Astrocyte (in vitro differentiated cells and primary cell): Measurements from ENCODE around the gene GCK. TPM values are rescaled to one million over a fixed set of nuclear protein-coding genes. Genes with fewer than 3 reads are reported as not detected.

Experiments used
- DNase-seq: peaks from one replicate; pipeline ENCODE4 v3.0.0-alpha.2; 2010; ENCODE audit warnings: low read depth
- FAIRE-seq: peaks from 2 replicates; lab custom pipeline; 2011; peaks lifted over from hg19 to GRCh38; lab: Jason Lieb, UNC
- H2AFZ ChIP-seq: 2 replicates; pipeline ENCODE4 v1.6.0; 2012; ENCODE audit warnings: low read depth, low read length, inconsistent platforms
- H3K27ac ChIP-seq: 2 replicates; pipeline ENCODE4 v1.5.1; 2011; ENCODE audit warnings: low read depth, low read length, inconsistent platforms
- H3K27me3 ChIP-seq: 2 replicates; pipeline ENCODE4 v1.6.0; 2011; ENCODE audit warnings: low read length, inconsistent platforms; ENCODE audit not compliant: insufficient read depth
- H3K36me3 ChIP-seq: 2 replicates; pipeline ENCODE4 v1.5.1; 2011; ENCODE audit warnings: low read length, inconsistent platforms; ENCODE audit not compliant: insufficient read depth
- H3K4me1 ChIP-seq: 2 replicates; pipeline ENCODE4 v1.5.1; 2011; ENCODE audit warnings: low read length, inconsistent platforms; ENCODE audit not compliant: insufficient read depth
- H3K4me2 ChIP-seq: 2 replicates; pipeline ENCODE4 v1.6.0; 2012; ENCODE audit warnings: low read length, inconsistent platforms
- H3K4me3 ChIP-seq: 2 replicates; pipeline ENCODE4 v1.5.1; 2011; ENCODE audit warnings: low read depth, mild to moderate bottlenecking, low read length, inconsistent platforms; ENCODE audit not compliant: insufficient read depth
- H3K79me2 ChIP-seq: 2 replicates; pipeline ENCODE4 v1.6.0; 2012; ENCODE audit warnings: mild to moderate bottlenecking, low read length, inconsistent platforms; ENCODE audit not compliant: insufficient read depth
- H3K9ac ChIP-seq: 2 replicates; pipeline ENCODE4 v1.6.0; 2012; ENCODE audit warnings: mild to moderate bottlenecking, low read length, inconsistent platforms
- H3K9me3 ChIP-seq: 2 replicates; pipeline ENCODE4 v1.5.1; 2012; ENCODE audit warnings: low read depth, mild to moderate bottlenecking, low read length, inconsistent platforms; ENCODE audit not compliant: insufficient read depth
- H4K20me1 ChIP-seq: 2 replicates; pipeline ENCODE4 v1.6.0; 2012; ENCODE audit warnings: low read length, inconsistent platforms; ENCODE audit not compliant: insufficient read depth
- H3K27ac Mint-ChIP-seq: one replicate; pipeline ENCODE4 v1.8.0; 2021; ENCODE audit warnings: mild to moderate bottlenecking, mixed read lengths; ENCODE audit not compliant: unreplicated experiment
- H3K27me3 Mint-ChIP-seq: one replicate; pipeline ENCODE4 v1.8.0; 2021; ENCODE audit warnings: low read depth, mixed read lengths; ENCODE audit not compliant: unreplicated experiment
- H3K36me3 Mint-ChIP-seq: one replicate; pipeline ENCODE4 v1.8.0; 2021; ENCODE audit warnings: low read depth, mixed read lengths; ENCODE audit not compliant: unreplicated experiment
- H3K4me1 Mint-ChIP-seq: one replicate; pipeline ENCODE4 v1.8.0; 2021; ENCODE audit warnings: low read depth, mixed read lengths; ENCODE audit not compliant: unreplicated experiment
- H3K4me3 Mint-ChIP-seq: one replicate; pipeline ENCODE4 v1.8.0; 2021; ENCODE audit warnings: mild to moderate bottlenecking, moderate library complexity, mixed read lengths; ENCODE audit not compliant: unreplicated experiment
- H3K9me3 Mint-ChIP-seq: one replicate; pipeline ENCODE4 v1.8.0; 2021; ENCODE audit warnings: mild to moderate bottlenecking, mixed read lengths; ENCODE audit not compliant: unreplicated experiment
- EZH2 ChIP-seq: IDR thresholded peaks from 2 replicates; pipeline ENCODE4 v1.6.1; 2012; ENCODE audit warnings: mild to moderate bottlenecking, low read length, inconsistent platforms; ENCODE audit not compliant: insufficient read depth
- total RNA-seq: library from RNA; stranded (reverse); gene quantifications from 2 replicates; pipeline ENCODE4 v1.2.1, GENCODE V29; 2021
- TF ChIP-seq, protein P1 (sequence below): IDR thresholded peaks from 2 replicates; pipeline ENCODE4 v1.5.1; 2011; ENCODE audit warnings: low read depth, mild to moderate bottlenecking, inconsistent platforms, low read length, moderate library complexity; ENCODE audit not compliant: insufficient read depth

GCK gene
- total RNA-seq, 1 donor from 2014 or later, result not detected

DNA sequence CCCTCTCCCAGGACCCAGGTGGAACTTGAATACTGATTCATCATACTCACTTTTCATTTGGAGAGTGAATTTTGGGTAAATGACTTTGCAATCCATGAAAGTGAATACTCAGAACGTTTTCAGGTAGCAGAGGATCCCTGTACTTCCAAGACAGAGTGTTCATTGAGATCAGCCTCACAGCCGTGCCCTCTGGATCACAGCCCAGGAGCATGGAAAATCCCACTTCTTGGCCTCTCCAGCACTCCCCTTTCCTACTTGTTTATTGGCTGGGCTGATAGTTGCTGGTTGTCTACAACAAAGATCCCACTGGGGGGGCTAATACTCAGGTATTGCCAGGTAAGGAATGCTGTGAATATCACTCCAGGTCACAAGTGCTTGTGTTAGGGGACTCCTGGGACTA is 5.9 kb downstream of the GCK start:
- no peak overlapping the region for H3K27ac ChIP-seq
- Mint-ChIP-seq H3K36me3 (peaks cover 3% of the 10 kb centered on the region), H3K4me1 (peaks cover 14% of the 10 kb centered on the region), H3K27ac (peak overlapping the region; percentile 13), H3K9me3 (peaks cover 12% of the 10 kb centered on the region), H3K27me3 (peaks cover 8% of the 10 kb centered on the region), H3K4me3 (no peak overlapping the region)
- no peak overlapping the region for H3K4me3 ChIP-seq
- FAIRE-seq (no peak), DNase-seq (no peak)
- H3K9me3 ChIP-seq, result peaks cover 10% of the 10 kb centered on the region
- no peaks in the 10 kb centered on the region for H4K20me1 ChIP-seq
- no peak overlapping the region for H3K4me2 ChIP-seq
- H2AFZ ChIP-seq, result no peak overlapping the region
- no peaks in the 10 kb centered on the region for H3K79me2 ChIP-seq
- peaks cover 18% of the 10 kb centered on the region for H3K4me1 ChIP-seq
- no peaks in the 10 kb centered on the region for H3K36me3 ChIP-seq
- no peak for TF ChIP-seq EZH2
- TF ChIP-seq, protein P1, sequence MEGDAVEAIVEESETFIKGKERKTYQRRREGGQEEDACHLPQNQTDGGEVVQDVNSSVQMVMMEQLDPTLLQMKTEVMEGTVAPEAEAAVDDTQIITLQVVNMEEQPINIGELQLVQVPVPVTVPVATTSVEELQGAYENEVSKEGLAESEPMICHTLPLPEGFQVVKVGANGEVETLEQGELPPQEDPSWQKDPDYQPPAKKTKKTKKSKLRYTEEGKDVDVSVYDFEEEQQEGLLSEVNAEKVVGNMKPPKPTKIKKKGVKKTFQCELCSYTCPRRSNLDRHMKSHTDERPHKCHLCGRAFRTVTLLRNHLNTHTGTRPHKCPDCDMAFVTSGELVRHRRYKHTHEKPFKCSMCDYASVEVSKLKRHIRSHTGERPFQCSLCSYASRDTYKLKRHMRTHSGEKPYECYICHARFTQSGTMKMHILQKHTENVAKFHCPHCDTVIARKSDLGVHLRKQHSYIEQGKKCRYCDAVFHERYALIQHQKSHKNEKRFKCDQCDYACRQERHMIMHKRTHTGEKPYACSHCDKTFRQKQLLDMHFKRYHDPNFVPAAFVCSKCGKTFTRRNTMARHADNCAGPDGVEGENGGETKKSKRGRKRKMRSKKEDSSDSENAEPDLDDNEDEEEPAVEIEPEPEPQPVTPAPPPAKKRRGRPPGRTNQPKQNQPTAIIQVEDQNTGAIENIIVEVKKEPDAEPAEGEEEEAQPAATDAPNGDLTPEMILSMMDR, result no peak
- H3K9ac ChIP-seq, result no peak overlapping the region
- H3K27me3 ChIP-seq, result no peaks in the 10 kb centered on the region

DNA sequence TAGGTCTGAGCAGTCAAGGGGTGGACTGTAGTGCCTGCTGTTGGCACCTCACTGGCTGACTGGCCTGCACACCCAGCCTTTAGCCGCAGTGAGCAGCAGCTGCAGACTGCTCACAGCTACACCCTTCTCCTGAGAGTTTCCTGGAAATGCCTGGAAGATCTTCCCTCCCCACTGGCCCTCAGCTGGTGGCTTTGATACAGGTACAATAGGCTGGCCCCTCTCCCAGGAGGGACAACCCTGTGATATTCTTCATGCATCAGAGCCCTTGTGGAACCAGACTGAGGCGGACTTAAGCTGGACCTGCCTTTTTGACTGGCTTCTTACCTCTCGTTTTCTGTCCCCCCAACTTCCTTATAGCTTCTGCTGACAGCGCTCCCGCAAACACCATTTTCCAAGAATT is 6.4 kb downstream of the GCK start:
- peaks cover 18% of the 10 kb centered on the region for H3K4me1 Mint-ChIP-seq
- DNase-seq, result no peak
- no peaks in the 10 kb centered on the region for H3K79me2 ChIP-seq
- no peak for FAIRE-seq
- H3K27me3 ChIP-seq, result no peaks in the 10 kb centered on the region
- peaks cover 10% of the 10 kb centered on the region for H3K27me3 Mint-ChIP-seq
- peaks cover 3% of the 10 kb centered on the region for H3K36me3 Mint-ChIP-seq
- TF ChIP-seq EZH2, result no peak
- TF ChIP-seq, protein P1, result no peak
- H3K9me3 Mint-ChIP-seq, result peaks cover 12% of the 10 kb centered on the region
- H3K4me2 ChIP-seq, result no peak overlapping the region
- no peak overlapping the region for H3K4me3 ChIP-seq
- H4K20me1 ChIP-seq, result no peaks in the 10 kb centered on the region
- peaks cover 10% of the 10 kb centered on the region for H3K9me3 ChIP-seq
- peaks cover 22% of the 10 kb centered on the region for H3K4me1 ChIP-seq
- H3K27ac ChIP-seq, result no peak overlapping the region
- H3K27ac Mint-ChIP-seq, result no peak overlapping the region
- no peak overlapping the region for H2AFZ ChIP-seq
- no peak overlapping the region for H3K4me3 Mint-ChIP-seq
- no peaks in the 10 kb centered on the region for H3K36me3 ChIP-seq
- H3K9ac ChIP-seq, result no peak overlapping the region

DNA sequence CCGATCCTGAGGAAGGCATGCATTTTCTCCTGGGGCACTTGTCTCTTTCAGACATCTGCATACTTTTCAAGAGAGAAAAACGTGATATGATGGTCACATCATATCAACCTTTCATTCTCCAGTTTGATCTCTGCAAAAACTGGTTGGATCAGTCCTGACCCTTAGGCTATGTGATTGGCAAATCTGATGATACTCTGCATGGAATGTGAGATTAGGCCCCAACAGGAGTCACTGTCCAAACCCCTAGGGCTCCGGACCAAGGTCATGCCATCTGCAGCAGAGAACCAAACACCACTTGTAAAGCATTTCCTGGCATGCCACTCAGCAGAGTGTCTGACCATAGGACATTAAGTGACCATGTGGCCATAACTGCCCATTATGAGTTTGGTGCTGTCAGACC is 8.6 kb downstream of the GCK start:
- H3K36me3 ChIP-seq, result no peaks in the 10 kb centered on the region
- H3K27ac ChIP-seq, result no peak overlapping the region
- peaks cover 8% of the 10 kb centered on the region for H3K36me3 Mint-ChIP-seq
- no peaks in the 10 kb centered on the region for H4K20me1 ChIP-seq
- H3K4me3 Mint-ChIP-seq, result no peak overlapping the region
- H3K27ac Mint-ChIP-seq, result no peak overlapping the region
- H2AFZ ChIP-seq, result no peak overlapping the region
- H3K9me3 ChIP-seq, result peaks cover 10% of the 10 kb centered on the region
- no peak for TF ChIP-seq EZH2
- TF ChIP-seq, protein P1, result no peak
- H3K4me1 ChIP-seq, result peaks cover 31% of the 10 kb centered on the region
- H3K4me3 ChIP-seq, result no peak overlapping the region
- no peaks in the 10 kb centered on the region for H3K79me2 ChIP-seq
- H3K27me3 ChIP-seq, result no peaks in the 10 kb centered on the region
- H3K9me3 Mint-ChIP-seq, result peaks cover 12% of the 10 kb centered on the region
- peaks cover 24% of the 10 kb centered on the region for H3K4me1 Mint-ChIP-seq
- FAIRE-seq (no peak), DNase-seq (no peak)
- H3K27me3 Mint-ChIP-seq, result peaks cover 8% of the 10 kb centered on the region
- no peak overlapping the region for H3K4me2 ChIP-seq
- H3K9ac ChIP-seq, result no peak overlapping the region
